Raji (cell line): ENCODE results near the gene CLPTM1L.

Experiments
- POLR2A ChIP-seq: IDR thresholded peaks from 2 replicates; pipeline ENCODE4 v1.6.1; 2011; ENCODE audit warnings: low read depth, low read length, control low read depth; ENCODE audit not compliant: insufficient read depth

Gene CLPTM1L

GRCh38 chr5:1356873-1357787 is 12.2 kb upstream of the CLPTM1L start:
- TF ChIP-seq POLR2A = no peak

- no peak for TF ChIP-seq POLR2A
Measured at GRCh38 chr5:1354576-1354975, 9.7 kb upstream of the CLPTM1L start.

GRCh38 chr5:1352231-1353219 is 7.6 kb upstream of the CLPTM1L start:
- no peak for TF ChIP-seq POLR2A

GRCh38 chr5:1351156-1351555 is 6.3 kb upstream of the CLPTM1L start:
- TF ChIP-seq POLR2A = no peak

GRCh38 chr5:1349246-1349645 is 4.3 kb upstream of the CLPTM1L start:
- no peak for TF ChIP-seq POLR2A

- no peak for TF ChIP-seq POLR2A
Measured at GRCh38 chr5:1348986-1349245, 4.0 kb upstream of the CLPTM1L start.

GRCh38 chr5:1347571-1347970 is 2.7 kb upstream of the CLPTM1L start:
- TF ChIP-seq POLR2A = no peak

GRCh38 chr5:1346627-1347440 is 1.9 kb upstream of the CLPTM1L start:
- no peak for TF ChIP-seq POLR2A

- TF ChIP-seq POLR2A = 0 out of 2 replicates have a peak, but pooled peaks have one; percentile 21
Measured at GRCh38 chr5:1345876-1346626, 1.2 kb upstream of the CLPTM1L start.

GRCh38 chr5:1343931-1344901 is 683 bp downstream of the CLPTM1L start:
- no peak for TF ChIP-seq POLR2A

GRCh38 chr5:1343315-1343751 is 1.6 kb downstream of the CLPTM1L start:
- no peak for TF ChIP-seq POLR2A

GRCh38 chr5:1342268-1342667 is 2.6 kb downstream of the CLPTM1L start:
- no peak for TF ChIP-seq POLR2A

GRCh38 chr5:1341863-1342262 is 3.0 kb downstream of the CLPTM1L start:
- TF ChIP-seq POLR2A = no peak
